GM10266 (cell line): ENCODE measurements around the gene CDYL.
"Not testable (repeated sequence)": the region's sequence is repeated elsewhere in the genome, so short reads cannot be mapped to it uniquely, and the experiment has no call there.

Experiments used
- DNase-seq: peaks from one replicate; pipeline ENCODE4 v3.0.0; 2012; ENCODE audit errors: extremely low spot score
- TF ChIP-seq, protein P1 (sequence below): IDR thresholded peaks from 2 replicates; pipeline ENCODE4 v1.5.1; 2012; ENCODE audit warnings: mild to moderate bottlenecking, low read depth; ENCODE audit not compliant: control insufficient read depth, insufficient read depth; ENCODE audit errors: missing control alignments

CDYL gene

DNA sequence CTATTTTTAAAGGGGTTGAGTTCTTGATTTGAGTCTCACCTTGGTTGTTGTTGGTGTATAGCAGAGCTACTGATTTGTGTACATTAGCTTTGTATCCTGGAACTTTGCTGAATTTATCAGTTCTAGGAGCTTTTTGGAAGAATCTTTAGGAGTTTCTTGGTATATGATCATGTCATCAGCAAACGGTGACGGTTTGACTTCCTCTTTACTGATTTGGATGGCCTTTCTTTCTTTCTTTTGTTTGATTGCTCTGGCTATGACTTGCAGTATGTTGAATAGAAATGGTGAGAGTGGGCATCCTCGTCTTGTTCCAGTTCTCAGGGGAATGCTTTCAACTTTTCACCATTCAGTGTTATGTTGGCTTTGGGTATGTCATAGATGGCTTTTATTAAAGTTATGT, 64.0 kb downstream of the CDYL start:
- TF ChIP-seq, protein P1, sequence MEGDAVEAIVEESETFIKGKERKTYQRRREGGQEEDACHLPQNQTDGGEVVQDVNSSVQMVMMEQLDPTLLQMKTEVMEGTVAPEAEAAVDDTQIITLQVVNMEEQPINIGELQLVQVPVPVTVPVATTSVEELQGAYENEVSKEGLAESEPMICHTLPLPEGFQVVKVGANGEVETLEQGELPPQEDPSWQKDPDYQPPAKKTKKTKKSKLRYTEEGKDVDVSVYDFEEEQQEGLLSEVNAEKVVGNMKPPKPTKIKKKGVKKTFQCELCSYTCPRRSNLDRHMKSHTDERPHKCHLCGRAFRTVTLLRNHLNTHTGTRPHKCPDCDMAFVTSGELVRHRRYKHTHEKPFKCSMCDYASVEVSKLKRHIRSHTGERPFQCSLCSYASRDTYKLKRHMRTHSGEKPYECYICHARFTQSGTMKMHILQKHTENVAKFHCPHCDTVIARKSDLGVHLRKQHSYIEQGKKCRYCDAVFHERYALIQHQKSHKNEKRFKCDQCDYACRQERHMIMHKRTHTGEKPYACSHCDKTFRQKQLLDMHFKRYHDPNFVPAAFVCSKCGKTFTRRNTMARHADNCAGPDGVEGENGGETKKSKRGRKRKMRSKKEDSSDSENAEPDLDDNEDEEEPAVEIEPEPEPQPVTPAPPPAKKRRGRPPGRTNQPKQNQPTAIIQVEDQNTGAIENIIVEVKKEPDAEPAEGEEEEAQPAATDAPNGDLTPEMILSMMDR: no peak
- no peak for DNase-seq

DNA sequence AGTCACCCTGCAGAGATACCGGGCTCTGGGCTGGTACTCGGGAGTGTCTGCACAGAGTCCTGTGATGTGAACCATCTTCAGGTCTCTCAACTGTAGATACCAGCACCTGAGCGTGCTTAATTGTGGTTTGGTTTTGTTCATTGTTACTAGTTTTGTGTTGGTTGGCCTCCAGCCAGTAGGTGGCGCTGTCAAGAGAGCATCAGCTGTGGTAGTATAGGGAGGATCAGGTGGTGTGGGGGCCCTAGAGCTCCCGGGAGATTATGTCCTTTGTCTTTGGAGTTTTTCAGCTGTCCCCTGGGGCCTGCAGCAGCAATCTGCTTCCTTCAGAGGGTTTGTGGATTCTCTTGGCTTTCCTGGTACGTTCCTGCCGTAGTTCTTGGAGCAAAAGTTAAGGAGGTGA, 67.9 kb downstream of the CDYL start:
- TF ChIP-seq, protein P1: peak; percentile 25
- DNase-seq: no peak

DNA sequence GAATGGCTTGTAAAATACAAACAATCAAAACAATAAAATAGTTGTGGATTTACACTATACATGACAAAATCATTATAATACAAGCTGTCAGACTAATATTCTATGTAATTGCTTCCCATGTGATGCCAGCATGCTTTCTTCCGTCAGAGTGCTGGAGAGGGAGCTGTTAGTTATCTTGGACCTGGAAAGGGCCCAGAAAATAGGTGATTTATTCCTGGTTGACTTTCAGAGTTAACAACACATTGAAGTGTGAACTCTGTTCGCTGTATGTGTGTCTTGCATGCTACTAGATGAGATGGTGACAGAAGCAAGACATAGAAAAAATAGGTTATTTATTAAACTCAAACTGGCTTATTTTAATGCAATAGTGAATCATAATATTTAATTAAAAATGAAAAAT, 70.2 kb downstream of the CDYL start:
- TF ChIP-seq, protein P1: no peak

DNA sequence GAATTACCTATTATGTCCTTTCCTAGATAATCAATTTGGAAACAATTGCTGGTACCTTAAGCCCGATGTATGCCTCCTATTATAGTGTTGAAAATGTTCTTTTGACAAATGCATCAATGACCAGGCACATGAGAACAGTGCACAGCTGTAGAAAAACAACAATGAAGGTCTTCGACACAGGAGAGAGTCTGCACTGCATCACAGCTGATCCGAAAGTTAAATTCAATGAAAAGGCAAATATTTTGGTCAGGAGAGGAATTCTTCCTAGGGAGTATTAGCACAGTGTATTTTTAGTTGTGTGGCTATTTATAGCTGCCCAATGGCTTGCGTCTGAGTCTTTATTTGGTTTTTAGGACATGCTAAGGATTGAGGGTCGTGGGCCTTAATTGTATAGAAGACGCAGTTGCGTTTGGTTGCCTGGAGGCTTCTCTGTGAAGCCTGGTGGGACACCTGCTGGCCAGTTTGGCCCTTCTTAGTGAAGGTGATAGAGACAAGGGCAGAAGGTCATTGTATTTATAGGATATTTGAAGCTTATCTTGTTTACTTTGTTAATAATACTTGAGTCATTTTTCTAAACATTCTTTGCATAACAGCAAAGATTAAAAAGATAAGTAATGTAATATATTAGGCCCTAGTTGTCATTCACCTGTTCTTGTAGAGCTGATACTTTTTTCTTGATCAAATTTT, 72.3 kb downstream of the CDYL start:
- TF ChIP-seq, protein P1: peak; percentile 53
- DNase-seq: peak; percentile 15

More for the DNA sequence above, 70.2 kb downstream of the CDYL start:
- no peak for DNase-seq

DNA sequence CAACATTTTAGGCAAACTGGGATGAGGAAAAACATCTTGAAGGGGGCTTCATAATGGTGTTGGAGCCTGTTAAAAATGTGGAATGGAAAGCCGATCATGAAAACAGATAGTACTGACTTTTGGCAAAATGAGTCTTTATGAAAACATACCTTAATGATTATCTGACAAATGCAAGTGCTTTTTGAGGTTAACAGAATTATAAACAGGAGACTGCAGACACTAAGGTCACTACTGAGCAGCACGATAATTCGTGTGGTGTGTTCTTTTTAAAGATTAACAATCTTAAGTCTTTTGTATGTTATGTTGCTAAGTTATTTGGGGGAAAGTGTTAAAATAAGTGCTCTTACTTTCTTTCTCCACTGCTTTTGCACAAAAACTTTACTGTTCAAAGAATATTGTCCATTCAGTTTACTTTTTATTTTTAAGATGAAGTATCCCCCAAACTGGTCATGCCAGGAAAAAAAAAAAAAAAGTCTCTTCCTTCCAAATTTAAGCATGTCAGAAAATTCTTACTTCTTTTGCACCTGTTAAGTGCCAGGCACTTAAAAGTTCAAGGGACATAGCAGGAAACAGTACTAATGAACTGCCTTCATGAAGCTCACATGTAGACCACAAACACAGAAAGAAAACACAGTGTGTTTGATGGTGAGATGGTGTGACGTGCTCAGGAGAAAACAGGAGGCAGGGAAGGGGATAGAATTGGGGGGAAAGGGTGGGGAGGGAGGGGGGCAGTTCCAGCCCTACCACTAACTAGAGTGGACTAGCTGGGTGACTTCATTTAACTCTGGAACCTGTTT, 73.2 kb downstream of the CDYL start:
- no peak for DNase-seq

DNA sequence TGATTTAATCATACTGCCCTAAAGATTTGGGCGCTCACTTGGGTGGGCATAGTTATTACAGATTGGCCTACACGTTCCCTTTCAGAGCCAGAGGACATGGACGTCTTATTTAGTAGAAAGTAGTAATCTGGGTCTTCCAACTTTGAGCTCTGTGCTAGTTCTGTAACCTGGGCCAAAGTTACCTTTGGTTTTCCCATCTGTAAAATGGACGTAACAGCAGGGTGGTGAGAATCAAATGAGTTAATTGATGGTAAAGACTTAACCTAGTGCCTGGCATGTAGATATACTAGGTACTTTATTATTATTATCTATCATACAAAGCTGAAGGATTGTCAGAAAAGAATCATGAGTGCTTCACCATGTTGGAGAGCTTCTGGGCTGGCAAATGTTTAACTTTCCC, 74.8 kb downstream of the CDYL start:
- TF ChIP-seq, protein P1: no peak
- DNase-seq: no peak

More for the DNA sequence above, 73.2 kb downstream of the CDYL start:
- TF ChIP-seq, protein P1: no peak

DNA sequence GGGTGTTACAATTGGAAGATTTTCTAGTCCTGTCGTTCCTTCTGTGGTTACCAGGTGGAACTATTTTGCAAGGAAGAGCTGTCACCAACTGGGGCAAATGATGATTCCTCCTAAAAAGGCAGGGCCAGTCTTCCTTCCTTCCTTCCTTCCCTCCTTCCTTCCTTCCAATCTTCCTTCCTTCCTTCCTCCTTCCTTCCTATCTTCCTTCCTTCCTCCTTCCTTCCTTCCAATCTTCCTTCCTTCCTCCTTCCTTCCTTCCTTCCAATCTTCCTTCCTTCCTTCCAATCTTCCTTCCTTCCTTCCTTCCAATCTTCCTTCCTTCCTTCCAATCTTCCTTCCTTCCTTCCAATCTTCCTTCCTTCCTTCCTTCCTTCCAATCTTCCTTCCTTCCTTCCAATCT, 76.0 kb downstream of the CDYL start:
- DNase-seq: not testable (repeated sequence)

DNA sequence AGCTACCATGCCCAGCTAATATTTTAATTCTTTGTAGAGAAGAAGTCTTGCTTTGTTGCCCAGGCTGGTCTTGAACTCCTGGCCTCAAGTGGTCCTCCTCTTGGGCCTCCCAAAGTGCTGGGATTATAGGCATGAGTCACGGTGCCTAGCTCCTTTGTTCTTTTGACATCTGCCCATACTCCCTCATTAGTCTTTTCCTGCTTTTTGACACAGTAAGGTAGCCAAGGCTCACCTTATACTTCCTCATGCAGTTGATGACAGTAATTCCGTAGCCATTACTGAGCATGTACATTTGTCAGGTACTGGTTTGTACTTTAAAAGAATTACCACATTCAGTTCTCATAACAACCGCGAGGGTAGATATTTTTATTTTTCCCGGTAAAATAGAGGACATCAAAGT, 76.7 kb downstream of the CDYL start:
- TF ChIP-seq, protein P1: no peak
- DNase-seq: no peak
